NCI-H2227 treated with DMSO at 0.1 percent for 48 hours (cell line): Measurements from ENCODE around the gene HNRNPU.

ENCODE experiments used
- DNase-seq: peaks from one replicate; lab custom pipeline; 2025; lab: John Stamatoyannopoulos, UW

Gene HNRNPU

DNA sequence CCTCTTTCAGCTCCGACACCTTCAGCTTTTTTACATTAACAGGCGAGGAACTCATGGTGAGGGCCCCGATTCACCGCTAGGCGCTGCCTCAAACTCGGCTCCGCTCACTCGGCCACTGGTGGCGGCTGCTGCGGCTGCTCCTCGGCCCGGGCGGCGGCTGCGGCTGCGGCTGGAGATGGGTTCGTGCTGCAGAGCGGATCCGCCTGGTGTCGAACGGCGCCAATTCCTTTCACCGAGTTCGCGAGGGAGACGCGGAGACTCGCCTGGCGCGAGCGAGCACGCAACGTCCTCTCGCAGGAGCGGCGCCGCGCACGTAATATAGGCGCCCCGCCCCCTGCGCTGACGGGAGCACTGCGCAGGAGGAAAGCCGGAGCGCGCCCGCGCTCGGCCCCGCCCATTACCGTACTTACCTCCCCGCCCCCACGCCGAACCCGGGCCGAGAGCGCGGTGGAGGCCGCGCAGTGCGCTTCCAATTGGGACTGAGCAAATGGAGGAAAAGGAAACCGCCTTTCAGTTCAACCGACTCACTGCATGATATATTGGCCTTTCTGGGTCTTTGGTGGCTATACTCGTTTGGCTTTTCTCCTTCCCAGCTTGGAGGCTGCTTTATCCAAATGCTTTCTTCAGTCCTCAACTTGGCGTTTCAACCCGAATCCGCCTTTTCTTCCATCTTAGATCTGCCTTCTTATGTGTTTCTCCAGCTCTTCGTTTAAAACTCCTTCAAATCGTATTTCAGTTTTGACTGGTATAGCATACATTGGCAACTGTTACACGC lies at the start of gene HNRNPU:
Gene HNRNPU, minus strand, starts transcription at position 291 of the 775 bp plus-strand sequence. Its CDS starts 236 bp downstream, at position 55.
- peak; percentile 96 for DNase-seq

GRCh38 chr1:244913806-244914205 lies 49.5 kb upstream of the HNRNPU start:
- DNase-seq, result no peak

DNA sequence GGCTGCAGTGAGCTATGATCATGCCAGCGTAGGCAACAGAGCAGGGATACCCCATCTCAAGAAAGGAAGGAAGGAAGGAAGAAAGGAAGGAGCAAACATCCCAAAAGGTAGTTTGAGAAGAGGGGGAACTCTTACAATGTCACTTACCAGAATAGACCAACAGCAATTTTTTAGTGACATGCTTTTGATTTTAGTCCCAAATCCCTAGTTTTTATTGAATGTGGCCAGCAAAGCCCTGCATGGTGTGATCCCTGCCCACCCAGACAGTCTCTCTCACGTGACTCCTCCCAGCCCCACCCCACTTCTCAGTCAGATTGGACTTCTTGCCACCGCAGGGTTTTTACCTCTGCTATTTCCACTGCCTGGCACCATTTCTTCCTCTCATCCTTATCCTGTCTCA lies 39.8 kb upstream of the HNRNPU start:
- no peak for DNase-seq

DNA sequence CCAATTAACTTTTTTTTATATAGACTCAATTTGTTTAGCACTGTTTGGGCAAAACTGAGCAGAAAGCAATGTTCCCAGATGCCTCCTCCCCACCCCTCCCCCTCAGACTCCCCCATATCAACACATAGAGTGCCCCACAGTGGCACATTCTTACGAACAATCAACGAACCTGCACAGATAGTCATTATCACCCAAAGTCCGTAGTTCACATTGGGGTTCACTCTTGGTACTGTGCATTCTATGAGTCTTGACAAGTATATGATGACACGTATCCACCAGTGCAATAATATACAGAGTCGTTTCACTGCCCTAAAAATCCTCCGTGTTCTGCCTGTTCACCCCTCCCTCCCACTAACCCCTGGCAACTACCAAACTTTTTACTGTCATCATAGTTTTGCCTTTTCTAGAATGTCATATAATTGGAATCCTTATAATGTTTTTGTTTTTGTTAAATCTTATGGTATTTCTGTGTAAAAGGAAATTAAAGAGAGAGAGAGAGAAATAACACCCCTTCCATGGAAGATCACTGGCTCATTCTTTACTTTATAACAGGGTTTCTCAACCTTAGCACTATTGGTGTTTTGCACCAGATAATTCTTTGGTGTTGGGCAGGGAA lies 37.2 kb upstream of the HNRNPU start:
- no peak for DNase-seq

DNA sequence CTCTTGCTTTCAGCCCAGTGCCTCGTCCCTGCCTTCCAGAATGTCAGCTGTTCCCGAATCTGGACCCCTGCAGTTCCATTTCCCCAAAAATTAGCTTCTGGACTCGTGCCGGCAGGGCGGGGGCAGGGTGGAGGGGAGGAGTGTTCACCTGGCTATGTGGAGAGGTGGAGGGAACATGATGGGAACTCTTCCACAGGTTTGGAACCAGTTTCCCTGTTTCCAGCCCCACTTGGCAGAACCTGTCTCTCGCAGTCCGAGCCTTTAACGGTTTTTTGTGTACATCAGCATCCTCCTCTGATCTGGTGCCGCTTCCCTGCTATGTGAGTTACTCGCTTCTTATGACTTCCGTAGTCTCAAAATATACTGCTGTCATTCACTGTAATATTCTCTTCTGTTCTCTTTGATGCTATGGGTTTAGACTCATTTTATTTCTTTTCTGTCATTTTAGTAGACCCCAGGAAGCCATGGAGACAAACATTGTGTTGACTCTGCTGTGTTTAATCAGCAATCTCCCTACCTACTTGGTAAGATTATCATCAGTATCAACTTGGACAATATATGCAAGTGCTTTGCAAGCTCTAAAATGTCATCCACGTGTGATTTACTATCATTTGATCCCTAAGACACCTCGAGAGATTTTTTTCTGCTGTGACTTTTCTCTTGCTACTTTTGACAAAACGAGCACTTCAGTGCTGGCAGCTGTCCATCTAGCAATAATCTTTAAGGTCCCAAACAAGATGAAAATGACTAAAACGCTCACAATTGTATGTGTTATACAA lies 33.3 kb upstream of the HNRNPU start:
- DNase-seq, result no peak

DNA sequence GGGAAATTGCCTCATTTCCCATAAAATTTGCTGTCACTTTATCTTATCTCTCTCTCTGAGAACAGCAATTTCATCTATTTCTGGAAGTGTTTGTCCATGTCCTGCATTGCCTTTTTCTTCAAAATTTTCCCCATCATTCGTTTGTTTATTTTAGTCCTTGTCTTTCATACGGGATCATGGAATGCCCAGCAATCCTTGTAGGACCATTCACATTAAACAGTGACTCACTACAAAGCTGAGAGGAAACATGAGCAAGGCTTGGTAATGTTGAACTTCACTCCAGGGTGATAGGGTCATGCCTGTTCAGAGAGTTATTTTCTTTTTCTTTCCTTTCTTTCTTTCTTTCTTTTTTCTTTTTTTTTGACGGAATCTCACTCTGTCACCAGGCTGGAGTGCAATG lies 32.2 kb upstream of the HNRNPU start:
- DNase-seq, result no peak

GRCh38 chr1:244893836-244894235 lies 29.5 kb upstream of the HNRNPU start:
- DNase-seq, result no peak

DNA sequence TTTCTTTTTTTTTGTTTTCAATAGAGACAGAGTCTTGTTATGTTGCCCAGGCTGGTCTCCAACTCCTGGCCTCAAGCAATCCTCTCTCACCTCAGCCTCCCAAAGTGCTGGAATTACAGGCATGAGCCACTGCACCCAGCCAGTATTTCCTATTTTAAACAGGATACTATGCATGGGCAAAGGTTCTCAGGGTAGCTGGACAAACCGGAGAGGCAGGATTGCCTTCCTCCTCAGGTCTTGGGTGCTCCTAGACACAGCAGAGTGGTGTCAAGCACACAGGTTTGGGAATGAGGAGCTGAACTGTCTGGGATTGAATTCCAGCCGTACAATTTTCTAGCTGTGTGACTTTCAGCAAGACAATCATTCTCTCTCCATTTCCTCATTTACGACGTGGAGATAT lies 22.9 kb upstream of the HNRNPU start:
- DNase-seq, result no peak

- DNase-seq, result no peak
Measured at GRCh38 chr1:244881552-244882280, 17.4 kb upstream of the HNRNPU start.

GRCh38 chr1:244878681-244879080 lies 14.3 kb upstream of the HNRNPU start:
- no peak for DNase-seq

- DNase-seq, result no peak
Measured at GRCh38 chr1:244876228-244876910, 12.0 kb upstream of the HNRNPU start.

DNA sequence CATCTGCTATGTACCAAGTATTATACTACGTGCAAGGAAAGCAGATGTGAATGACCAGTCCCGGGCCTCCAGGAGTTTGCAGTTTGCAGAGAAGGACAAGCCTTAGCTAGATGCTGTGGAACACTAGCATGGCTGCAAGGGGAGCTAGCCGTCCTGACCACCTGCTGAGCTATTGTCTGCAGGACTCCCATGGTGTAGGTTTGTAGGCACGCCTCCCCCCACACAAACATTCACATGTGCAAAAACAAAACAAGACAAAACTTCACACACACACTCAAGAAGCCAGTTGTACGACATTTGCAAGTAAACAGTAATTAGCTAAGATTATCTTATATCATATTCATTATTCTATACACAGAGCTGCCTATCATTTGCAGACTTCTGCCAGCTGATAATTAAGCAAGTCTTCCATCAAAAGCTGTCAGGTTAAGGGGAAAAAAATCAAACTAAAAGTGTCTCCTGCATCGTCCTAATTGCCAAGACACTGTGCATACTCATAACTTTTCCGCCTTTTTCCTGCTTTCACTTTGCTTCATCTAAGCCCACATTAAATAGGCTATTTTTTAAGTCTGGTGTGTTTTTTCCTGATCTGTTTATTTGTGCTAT lies 10.7 kb upstream of the HNRNPU start:
- peak; percentile 76 for DNase-seq

DNA sequence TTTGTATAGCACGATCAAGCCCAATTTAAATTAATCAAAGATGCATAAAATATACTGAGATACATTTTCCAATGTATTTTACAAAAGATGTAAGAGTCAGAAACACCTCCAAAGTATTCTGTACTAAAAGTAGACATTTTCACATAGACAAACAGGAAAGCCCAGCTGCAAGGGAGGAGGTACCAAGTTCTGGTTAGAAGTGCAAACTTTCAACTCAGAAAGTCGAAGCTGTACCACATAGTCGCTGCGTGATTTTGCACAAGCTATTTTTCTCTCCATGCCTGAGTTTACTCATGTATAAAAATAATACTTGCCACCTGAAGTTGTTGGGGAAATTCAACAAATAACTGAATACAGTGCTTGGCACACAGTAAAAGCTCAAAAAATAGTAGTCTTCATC lies 5.6 kb upstream of the HNRNPU start:
- no peak for DNase-seq

GRCh38 chr1:244869364-244869827 lies 5.1 kb upstream of the HNRNPU start:
- DNase-seq, result no peak

GRCh38 chr1:244868484-244869363 lies 4.4 kb upstream of the HNRNPU start:
- no peak for DNase-seq

DNA sequence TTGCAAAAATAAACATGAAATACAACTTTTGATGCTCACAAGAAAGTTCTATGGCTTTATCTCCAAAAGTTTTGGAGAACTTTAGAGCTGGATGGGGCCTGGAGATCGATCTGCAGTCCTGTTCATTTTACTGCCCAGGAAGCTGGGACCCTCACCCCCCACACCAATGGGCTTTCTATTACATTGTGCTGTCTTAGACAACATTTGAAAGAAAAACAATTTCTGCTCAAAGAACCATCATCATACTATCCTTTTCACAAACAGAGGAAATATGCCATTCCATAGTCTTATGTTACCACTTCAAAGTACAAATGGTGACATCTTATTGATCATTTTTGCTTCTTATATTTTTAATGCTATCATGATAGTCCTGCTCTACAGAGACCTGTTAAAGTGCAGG lies 2.0 kb upstream of the HNRNPU start:
- no peak for DNase-seq

GRCh38 chr1:244865820-244866219 lies 1.5 kb upstream of the HNRNPU start:
- no peak for DNase-seq

DNA sequence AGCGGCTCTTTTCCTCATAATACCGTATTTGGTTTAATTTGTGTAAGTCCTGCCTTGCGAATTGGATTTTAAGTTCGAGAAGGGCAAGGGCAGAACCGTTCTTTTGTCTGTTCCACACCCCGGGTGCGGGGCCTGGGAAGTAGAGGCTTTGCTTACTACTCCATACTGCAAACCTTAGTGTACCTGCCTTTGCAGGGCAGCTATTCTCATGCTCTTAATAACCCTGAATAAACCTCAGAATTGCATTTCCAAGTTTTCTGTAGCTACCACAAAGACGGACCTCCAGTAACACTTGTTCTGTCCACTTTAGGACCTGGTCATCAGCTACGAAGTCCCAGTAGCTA lies 657 bp upstream of the HNRNPU start:
- peak; percentile 89 for DNase-seq

GRCh38 chr1:244863491-244864252 lies 671 bp downstream of the HNRNPU start:
- DNase-seq, result no peak
